WI38 (cell line): Measurements from ENCODE around the gene NUDT14.

ENCODE experiments used
- H3K4me3 ChIP-seq: 2 replicates; pipeline ENCODE4 v1.5.1; 2011; ENCODE audit warnings: low read depth, mild to moderate bottlenecking, control low read depth, low read length
- CTCF ChIP-seq: IDR thresholded peaks from 2 replicates; pipeline ENCODE4 v1.5.1; 2012; ENCODE audit warnings: low read depth, mild to moderate bottlenecking, control low read depth, low read length

NUDT14 gene

DNA sequence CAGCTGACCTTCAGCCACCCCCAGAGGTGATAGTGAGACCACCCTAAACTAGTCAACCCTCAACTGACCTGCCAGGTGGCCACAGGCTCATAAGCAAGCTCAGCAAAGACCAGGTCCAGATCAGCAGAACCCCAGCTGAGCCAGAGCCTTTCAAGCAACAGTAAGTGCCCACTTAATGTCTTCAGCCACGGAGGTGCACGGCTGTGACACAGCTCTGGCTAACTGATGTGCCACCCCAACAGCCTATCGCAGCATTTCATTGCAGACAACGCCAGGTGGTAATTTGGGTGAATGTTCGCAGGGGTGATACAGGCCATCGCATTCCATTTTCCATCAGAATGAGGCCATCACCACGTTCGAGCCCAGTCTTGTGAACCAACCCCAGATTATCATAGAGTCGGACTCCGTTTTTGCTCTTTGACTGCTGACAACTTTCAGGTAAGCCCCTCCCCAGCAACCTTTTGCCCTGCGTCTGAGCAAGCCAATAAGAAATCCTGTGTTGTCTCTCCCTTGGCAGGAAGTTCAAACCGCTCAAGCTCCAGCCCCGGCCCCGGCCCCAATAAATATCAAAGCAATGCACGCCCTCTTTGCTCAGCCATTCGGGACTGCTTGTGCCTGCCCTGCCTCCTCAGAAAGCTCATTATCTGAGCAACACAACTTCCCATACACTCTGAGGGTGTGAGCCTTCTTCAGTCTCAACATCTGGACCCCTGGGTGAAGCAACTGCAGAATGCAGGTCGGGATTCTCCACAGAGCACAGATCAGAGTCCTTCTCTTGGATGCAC lies 56.9 kb downstream of the NUDT14 start:
- TF ChIP-seq CTCF = no peak
- H3K4me3 ChIP-seq = no peak overlapping the region

GRCh38 chr14:105123064-105123665 lies 57.9 kb downstream of the NUDT14 start:
- TF ChIP-seq CTCF = no peak
- H3K4me3 ChIP-seq = no peak overlapping the region
